Neutrophil (primary cell): ENCODE measurements around the gene DPPA3.
"Not testable (repeated sequence)": the region's sequence is repeated elsewhere in the genome, so short reads cannot be mapped to it uniquely, and the experiment has no call there.

Experiments used
- H3K27ac ChIP-seq: fragments of 200-600 bp; sonication (generic); 2 replicates; pipeline ENCODE4 v1.5.1; 2016; ENCODE audit warnings: mild to moderate bottlenecking, moderate library complexity
- H3K27me3 ChIP-seq: fragments of 200-600 bp; sonication (generic); 2 replicates; pipeline ENCODE4 v1.6.0; 2016; ENCODE audit warnings: mild to moderate bottlenecking
- H3K36me3 ChIP-seq: fragments of 200-600 bp; sonication (generic); 2 replicates; pipeline ENCODE4 v1.5.1; 2017
- H3K4me1 ChIP-seq, 2 experiments: fragments of 200-600 bp in 1 of 2; sonication (generic) in 1 of 2; 1 replicate in 1 of 2; 2 replicates in 1 of 2; pipeline versions ENCODE4 v1.5.1 to v1.6.1; 2013 to 2016; ENCODE audit warnings: low read depth in 1 of 2, low read length in 1 of 2, mild to moderate bottlenecking in 1 of 2, moderate library complexity in 1 of 2; ENCODE audit not compliant: control insufficient read depth in 1 of 2, insufficient read depth in 1 of 2
- H3K4me3 ChIP-seq, 2 experiments: fragments of 200-600 bp in 1 of 2; sonication (generic) in 1 of 2; 1 replicate in 1 of 2; 2 replicates in 1 of 2; pipeline ENCODE4 v1.5.1; 2013 to 2016; ENCODE audit warnings: low read depth in 1 of 2, low read length in 1 of 2, mild to moderate bottlenecking in 1 of 2, moderate library complexity in 1 of 2
- H3K9me3 ChIP-seq: fragments of 200-600 bp; sonication (generic); 2 replicates; pipeline ENCODE4 v1.5.1; 2016
- TF ChIP-seq, protein P1 (sequence below): fragments of 200-600 bp; sonication (generic); IDR thresholded peaks from 2 replicates; pipeline ENCODE4 v1.5.1; 2016; ENCODE audit warnings: antibody characterized with exemption

The DPPA3 gene

DNA sequence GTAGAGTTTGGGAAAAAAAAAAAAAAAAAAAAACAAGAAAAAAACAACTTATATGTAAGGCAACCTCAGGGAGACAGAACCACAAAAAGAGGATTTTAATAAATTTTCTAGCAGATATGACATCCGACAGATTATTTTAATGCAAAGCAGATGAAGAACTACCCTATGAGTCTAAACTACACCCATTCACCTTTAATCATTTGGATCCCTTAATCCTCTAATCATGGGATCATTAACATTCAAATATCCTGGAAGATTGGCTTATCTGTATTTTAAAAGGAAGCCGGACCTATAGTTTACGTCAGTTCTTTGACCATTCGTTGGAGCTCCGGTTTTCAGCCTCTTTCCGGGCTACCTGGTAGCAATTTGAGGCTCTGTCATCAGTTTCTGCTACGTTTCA, at the start of gene DPPA3:
TSS of gene DPPA3 (plus strand) at position 301 of the 400 bp plus-strand sequence. CDS start 138 bp downstream, outside the sequence.
- Histone ChIP-seq H3K27me3 (no peaks in the 10 kb centered on the region), H3K36me3 (peaks cover 4% of the 10 kb centered on the region), H3K9me3 (no peaks in the 10 kb centered on the region), H3K27ac (no peak within 1 kb of the TSS), H3K4me3 (no peak within 1 kb of the TSS), H3K4me1 (no peaks in the 10 kb centered on the region)
- TF ChIP-seq, protein P1, sequence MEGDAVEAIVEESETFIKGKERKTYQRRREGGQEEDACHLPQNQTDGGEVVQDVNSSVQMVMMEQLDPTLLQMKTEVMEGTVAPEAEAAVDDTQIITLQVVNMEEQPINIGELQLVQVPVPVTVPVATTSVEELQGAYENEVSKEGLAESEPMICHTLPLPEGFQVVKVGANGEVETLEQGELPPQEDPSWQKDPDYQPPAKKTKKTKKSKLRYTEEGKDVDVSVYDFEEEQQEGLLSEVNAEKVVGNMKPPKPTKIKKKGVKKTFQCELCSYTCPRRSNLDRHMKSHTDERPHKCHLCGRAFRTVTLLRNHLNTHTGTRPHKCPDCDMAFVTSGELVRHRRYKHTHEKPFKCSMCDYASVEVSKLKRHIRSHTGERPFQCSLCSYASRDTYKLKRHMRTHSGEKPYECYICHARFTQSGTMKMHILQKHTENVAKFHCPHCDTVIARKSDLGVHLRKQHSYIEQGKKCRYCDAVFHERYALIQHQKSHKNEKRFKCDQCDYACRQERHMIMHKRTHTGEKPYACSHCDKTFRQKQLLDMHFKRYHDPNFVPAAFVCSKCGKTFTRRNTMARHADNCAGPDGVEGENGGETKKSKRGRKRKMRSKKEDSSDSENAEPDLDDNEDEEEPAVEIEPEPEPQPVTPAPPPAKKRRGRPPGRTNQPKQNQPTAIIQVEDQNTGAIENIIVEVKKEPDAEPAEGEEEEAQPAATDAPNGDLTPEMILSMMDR = no peak

DNA sequence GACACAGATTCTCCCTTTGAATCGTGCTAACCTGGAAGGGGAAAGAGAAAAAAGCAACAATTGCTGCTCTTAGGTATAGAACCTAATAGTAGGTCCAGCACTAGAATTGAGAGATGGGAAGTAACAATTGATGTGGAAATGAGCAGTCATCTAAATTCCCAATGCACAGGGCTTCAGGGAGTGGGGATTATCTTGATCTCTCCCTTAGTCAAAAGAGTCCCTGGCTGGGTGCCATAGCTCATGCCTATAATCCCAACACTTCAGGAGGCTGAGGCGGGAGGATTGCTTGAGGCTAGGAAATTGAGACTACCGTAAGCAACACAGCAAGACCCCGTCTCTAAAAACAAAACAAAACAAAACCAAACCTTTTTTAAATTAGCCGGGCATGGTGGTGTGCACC, 49.5 kb upstream of the DPPA3 start:
- H3K9me3 ChIP-seq = no peaks in the 10 kb centered on the region
- no peak overlapping the region for H3K4me3 ChIP-seq
- peaks cover 9% of the 10 kb centered on the region for H3K27me3 ChIP-seq
- H3K27ac ChIP-seq = no peak overlapping the region
- no peaks in the 10 kb centered on the region for H3K36me3 ChIP-seq
- TF ChIP-seq, protein P1 = no peak
- no peaks in the 10 kb centered on the region for H3K4me1 ChIP-seq

DNA sequence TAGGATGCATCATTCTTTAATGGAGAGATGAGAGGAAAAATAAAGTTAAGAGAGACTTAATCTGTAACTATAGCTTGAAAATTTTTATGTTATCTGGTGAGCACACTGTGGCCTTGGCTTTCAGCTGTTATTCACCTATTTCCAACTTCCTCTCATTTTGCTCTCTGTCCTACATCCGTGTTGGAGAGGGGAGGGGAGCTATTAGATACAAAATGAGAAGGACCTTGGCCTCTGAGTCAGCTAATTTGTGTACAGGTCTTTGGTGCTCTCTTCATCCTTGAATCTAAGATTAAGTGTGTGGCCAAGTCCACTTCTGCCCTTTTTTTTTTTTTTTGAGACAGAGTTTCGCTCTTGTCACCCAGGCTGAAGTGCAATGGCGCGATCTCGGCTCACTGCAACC, 44.6 kb upstream of the DPPA3 start:
- H3K4me1 ChIP-seq = no peaks in the 10 kb centered on the region
- H3K27me3 ChIP-seq = no peaks in the 10 kb centered on the region
- H3K9me3 ChIP-seq = no peaks in the 10 kb centered on the region
- H3K4me3 ChIP-seq = no peak overlapping the region
- TF ChIP-seq, protein P1 = no peak
- no peak overlapping the region for H3K27ac ChIP-seq
- no peaks in the 10 kb centered on the region for H3K36me3 ChIP-seq

DNA sequence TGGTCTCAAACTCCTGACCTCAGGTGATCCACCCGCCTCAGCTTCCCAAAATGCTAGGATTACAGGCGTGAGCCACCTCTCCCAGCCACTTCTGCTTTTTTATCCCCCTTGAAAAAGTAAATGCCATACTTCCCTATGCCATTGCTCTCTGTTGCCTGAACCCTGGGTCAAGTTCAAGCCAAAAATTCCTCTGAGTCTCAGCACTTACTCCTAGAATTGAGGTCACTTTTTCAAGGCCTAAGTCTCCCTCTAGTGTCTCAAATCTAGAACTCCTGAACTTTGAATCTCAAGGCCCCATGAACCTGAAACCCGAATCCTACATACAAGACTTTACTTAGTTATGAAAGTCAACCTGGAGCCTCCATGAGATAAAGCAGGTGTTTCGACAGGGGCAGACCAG, 44.1 kb upstream of the DPPA3 start:
- TF ChIP-seq, protein P1 = no peak
- no peaks in the 10 kb centered on the region for H3K27me3 ChIP-seq
- H3K9me3 ChIP-seq = no peaks in the 10 kb centered on the region
- no peak overlapping the region for H3K4me3 ChIP-seq
- no peak overlapping the region for H3K27ac ChIP-seq
- H3K4me1 ChIP-seq = no peaks in the 10 kb centered on the region
- no peaks in the 10 kb centered on the region for H3K36me3 ChIP-seq

DNA sequence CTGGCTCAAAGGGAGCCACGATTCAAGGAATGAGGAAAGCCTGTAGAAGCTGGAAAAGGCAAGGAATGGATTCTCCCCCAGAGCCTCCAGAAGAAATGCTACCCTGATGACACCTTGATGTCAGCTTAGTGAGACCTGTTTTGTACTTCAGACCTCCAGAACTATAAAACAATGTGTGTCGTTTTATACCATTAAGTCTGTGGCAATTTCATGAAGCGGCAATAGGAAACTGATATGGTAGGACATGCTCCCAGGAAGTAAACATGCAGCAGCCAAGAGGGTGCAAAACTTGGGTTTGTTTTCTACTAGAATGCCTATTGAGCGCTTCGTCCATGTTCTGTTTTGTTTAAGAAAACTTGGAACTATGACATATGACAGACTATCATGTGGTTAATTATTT, 43.1 kb upstream of the DPPA3 start:
- no peak overlapping the region for H3K4me3 ChIP-seq
- no peaks in the 10 kb centered on the region for H3K9me3 ChIP-seq
- H3K27me3 ChIP-seq = no peaks in the 10 kb centered on the region
- no peaks in the 10 kb centered on the region for H3K36me3 ChIP-seq
- no peak overlapping the region for H3K27ac ChIP-seq
- no peaks in the 10 kb centered on the region for H3K4me1 ChIP-seq
- TF ChIP-seq, protein P1 = no peak

DNA sequence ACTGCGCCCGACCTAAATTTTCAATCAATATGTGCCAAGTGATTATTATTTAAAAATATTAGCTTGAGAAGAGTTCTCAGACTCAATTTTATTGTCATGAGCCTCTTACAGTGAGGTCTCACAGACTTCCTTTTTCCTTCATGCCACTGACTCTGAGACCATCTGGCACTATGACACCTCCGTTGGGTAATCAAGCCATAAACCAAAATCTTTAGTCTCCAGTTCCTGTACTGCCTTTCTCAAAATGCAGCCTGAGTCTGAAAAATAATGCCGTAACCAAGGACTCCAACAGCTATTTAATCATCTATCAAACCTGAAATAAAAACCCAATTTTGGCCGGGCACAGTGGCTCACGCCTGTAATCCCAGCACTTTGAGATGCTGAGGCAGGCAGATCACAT, 35.8 kb upstream of the DPPA3 start:
- H3K27me3 ChIP-seq, H3K9me3 ChIP-seq: not testable (repeated sequence)

DNA sequence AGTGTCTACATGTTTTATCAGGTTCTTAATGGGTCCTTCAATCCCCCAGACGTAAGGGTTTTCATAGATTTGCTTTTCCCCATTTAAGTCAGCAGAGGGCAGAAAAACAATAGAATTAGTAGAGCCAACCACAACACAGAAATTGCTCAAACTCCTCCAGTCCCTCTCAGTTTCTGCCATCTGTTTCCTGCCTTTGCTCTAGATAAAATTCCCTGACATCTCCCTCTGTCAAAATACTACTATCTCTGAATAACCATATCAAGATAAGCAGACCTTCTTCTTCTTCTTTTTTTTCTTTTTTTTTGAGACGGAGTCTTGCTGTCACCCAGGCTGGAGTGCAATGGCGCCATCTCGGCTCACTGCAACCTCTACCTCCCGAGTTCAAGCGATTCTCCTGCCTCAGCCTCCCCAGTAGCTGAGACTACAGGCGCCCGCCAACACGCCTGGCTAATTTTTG, 33.8 kb upstream of the DPPA3 start:
- H3K36me3 ChIP-seq, H3K27ac ChIP-seq, H3K27me3 ChIP-seq, H3K4me3 ChIP-seq, H3K9me3 ChIP-seq, H3K4me1 ChIP-seq: not testable (repeated sequence)

More for the DNA sequence above, 35.8 kb upstream of the DPPA3 start:
- H3K4me3 ChIP-seq, H3K4me1 ChIP-seq, H3K27ac ChIP-seq, H3K36me3 ChIP-seq: not testable (repeated sequence)
